Keratinocyte (primary cell): ENCODE data around the gene CIB4.

ENCODE experiments used
- CTCF ChIP-seq, 3 experiments: IDR thresholded peaks in 1 of 3; conservative IDR thresholded peaks in 1 of 3; optimal IDR thresholded peaks in 1 of 3; 2 replicates in 2 of 3; 3 replicates in 1 of 3; pipeline versions ENCODE3 to v1.5.1; 2011; ENCODE audit warnings: low read length in 3 of 3, mild to moderate bottlenecking in 3 of 3, moderate library complexity in 2 of 3, control low read depth in 1 of 3, inconsistent platforms in 1 of 3; ENCODE audit not compliant: insufficient read depth in 2 of 3; ENCODE audit errors: extremely low read depth in 1 of 3
- EZH2 ChIP-seq: IDR thresholded peaks from one replicate; pipeline ENCODE4 v1.6.1; 2012; ENCODE audit warnings: inconsistent platforms, mild to moderate bottlenecking, low read length, moderate library complexity

GRCh38 chr2:26619521-26619951 is 21.6 kb downstream of the CIB4 start:
- no peak for TF ChIP-seq CTCF (optimal IDR thresholded peaks at IDR 0.05 in 1 of 3, IDR thresholded peaks at IDR 0.05 in 1 of 3, conservative IDR thresholded peaks at IDR 0.05 in 1 of 3; ENCODE audit: extremely low read depth in 1 of 3, insufficient read depth in 2 of 3, low read length in 3 of 3)
- no peak for TF ChIP-seq EZH2
